Adipocyte (in vitro differentiated cells): ENCODE results near the gene USP9Y.

Source experiments
- DNase-seq: peaks from one replicate; pipeline ENCODE4 v3.0.0-alpha.2; 2015; ENCODE audit warnings: low read depth
- H3K27me3 ChIP-seq: replicated peaks from 2 replicates; pipeline ENCODE4 v1.7.0; 2013; ENCODE audit warnings: mild to moderate bottlenecking, low read length, moderate library complexity; ENCODE audit not compliant: control insufficient read depth, insufficient read depth
- H3K36me3 ChIP-seq: 2 replicates; pipeline ENCODE4 v1.7.0; 2013; ENCODE audit warnings: low read length, mild to moderate bottlenecking, moderate library complexity; ENCODE audit not compliant: control insufficient read depth, insufficient read depth, severe bottlenecking
- H3K4me1 ChIP-seq: 2 replicates; pipeline ENCODE4 v1.7.0; 2013; ENCODE audit warnings: mild to moderate bottlenecking, low read length, moderate library complexity; ENCODE audit not compliant: control insufficient read depth, insufficient read depth
- H3K4me3 ChIP-seq: 2 replicates; pipeline ENCODE4 v1.7.0; 2013; ENCODE audit warnings: mild to moderate bottlenecking, low read length, moderate library complexity
- H3K9ac ChIP-seq: 2 replicates; pipeline ENCODE4 v1.7.0; 2013; ENCODE audit warnings: mild to moderate bottlenecking, low read length, moderate library complexity
- H3K9me3 ChIP-seq: 2 replicates; pipeline ENCODE4 v1.7.0; 2013; ENCODE audit warnings: mild to moderate bottlenecking, low read length, moderate library complexity; ENCODE audit not compliant: control insufficient read depth

USP9Y gene

DNA sequence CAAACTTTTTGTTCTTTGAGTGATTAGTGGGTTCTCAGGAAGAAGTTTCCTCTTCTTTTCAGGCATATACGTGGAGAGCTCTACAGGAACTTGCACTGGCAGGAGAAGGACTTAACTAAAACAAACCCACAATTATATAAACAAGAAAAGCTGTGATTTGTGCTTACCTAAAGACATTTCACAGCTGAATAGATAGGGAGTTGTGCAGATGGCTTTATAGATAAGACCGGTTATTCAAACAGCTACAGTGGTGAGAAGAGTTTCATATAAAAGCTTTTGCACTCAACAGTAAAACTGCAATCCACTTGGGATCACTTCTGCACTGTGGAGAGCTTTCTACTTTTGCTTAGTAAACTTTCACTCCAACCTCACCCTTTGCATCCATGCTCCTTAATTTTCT lies 197.6 kb downstream of the USP9Y start:
- DNase-seq, result no peak
- Histone ChIP-seq H3K27me3 (no peaks in the 10 kb centered on the region), H3K9me3 (no peaks in the 10 kb centered on the region), H3K9ac (no peak overlapping the region), H3K4me3 (no peak overlapping the region), H3K36me3 (no peaks in the 10 kb centered on the region), H3K4me1 (no peaks in the 10 kb centered on the region)

GRCh38 chrY:12904618-12905516 lies 203.8 kb downstream of the USP9Y start, which contains the start of gene DDX3Y:
Gene DDX3Y, plus strand, starts transcription at chrY:12904868. Its CDS starts 69 bp downstream, at chrY:12904937.
- Histone ChIP-seq H3K4me3 (no peak within 1 kb of the TSS), H3K27me3 (no peaks in the 10 kb centered on the region)
- no peak for DNase-seq

GRCh38 chrY:12905517-12905872 lies 204.5 kb downstream of the USP9Y start:
- no peak for DNase-seq
- no peaks in the 10 kb centered on the region for H3K9me3 ChIP-seq
- no peaks in the 10 kb centered on the region for H3K27me3 ChIP-seq
- no peak overlapping the region for H3K4me3 ChIP-seq
- H3K9ac ChIP-seq, result no peak overlapping the region
- no peaks in the 10 kb centered on the region for H3K36me3 ChIP-seq
- no peaks in the 10 kb centered on the region for H3K4me1 ChIP-seq

More at GRCh38 chrY:12904618-12905516, 203.8 kb downstream of the USP9Y start, which contains the start of gene DDX3Y:
- Histone ChIP-seq H3K9ac (no peak within 1 kb of the TSS), H3K4me1 (no peaks in the 10 kb centered on the region), H3K9me3 (no peaks in the 10 kb centered on the region), H3K36me3 (no peaks in the 10 kb centered on the region)

DNA sequence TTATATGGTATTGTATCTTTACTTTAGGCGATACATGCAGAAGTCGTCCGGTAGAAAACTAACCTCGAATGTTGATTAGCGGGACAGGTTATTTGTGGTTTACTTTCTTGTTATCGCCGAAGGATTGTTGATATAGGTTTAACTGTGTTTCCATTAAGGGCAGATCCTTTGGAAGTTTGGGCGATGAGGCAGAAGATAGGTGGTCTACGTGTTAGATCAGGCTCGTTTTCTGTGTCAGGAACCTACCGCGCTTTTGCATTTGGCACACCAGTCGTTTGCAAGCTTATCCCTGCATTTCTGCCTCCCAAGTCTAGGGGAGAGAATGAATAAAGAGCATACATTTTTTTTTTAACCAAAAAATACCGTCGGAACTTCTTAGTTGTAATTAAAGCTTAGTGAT lies 204.9 kb downstream of the USP9Y start:
- Histone ChIP-seq H3K27me3 (no peaks in the 10 kb centered on the region), H3K4me3 (no peak overlapping the region), H3K4me1 (no peaks in the 10 kb centered on the region), H3K9ac (no peak overlapping the region), H3K36me3 (no peaks in the 10 kb centered on the region), H3K9me3 (no peaks in the 10 kb centered on the region)
- no peak for DNase-seq
